ENCODE results near the gene GLIS1. TPM values are rescaled to one million over a fixed set of nuclear protein-coding genes. Genes with fewer than 3 reads are reported as not detected.

The GLIS1 gene
- total and polyA plus RNA-seq, 10 of the 15 experiments (the other 5 are each of a cell fraction or from before 2014, with no cell fraction given): not detected

DNA sequence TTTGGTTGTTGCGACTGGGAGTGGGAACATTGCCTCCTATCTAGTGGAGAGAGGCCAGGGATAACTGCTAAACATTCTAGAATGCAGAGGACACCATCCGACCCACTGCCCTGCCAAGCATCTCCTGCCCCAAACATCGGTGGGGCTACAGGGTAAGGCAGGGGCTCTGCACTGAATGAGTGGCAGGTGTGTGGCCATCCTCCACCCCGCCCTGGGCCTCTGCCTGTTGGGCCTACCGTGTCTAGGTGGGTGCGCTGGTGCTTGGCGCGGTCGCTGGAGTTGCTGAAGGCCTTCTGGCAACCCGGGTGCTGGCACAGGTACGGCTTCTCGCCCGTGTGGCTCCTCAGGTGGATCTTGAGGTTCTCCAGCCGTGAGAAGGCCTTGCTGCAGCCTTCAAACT lies 209.4 kb downstream of the GLIS1 start:
- Histone ChIP-seq H3K36me3 (ENCODE audit: control insufficient read depth in 2 of 2, insufficient read depth in 2 of 2, low read length in 1 of 2) (no peaks in the 10 kb centered on the region), H3K4me1 (ENCODE audit: control insufficient read depth, insufficient read depth, low read length) (no peaks in the 10 kb centered on the region), H3K4me3 (no peak overlapping the region), H3K79me2 (ENCODE audit: control insufficient read depth, insufficient read depth, low read length) (no peaks in the 10 kb centered on the region), H4K20me1 (ENCODE audit: control insufficient read depth, insufficient read depth) (no peaks in the 10 kb centered on the region), H3K4me2 (ENCODE audit: control insufficient read depth, insufficient read depth) (no peak overlapping the region), H3K27ac (ENCODE audit: control insufficient read depth, insufficient read depth) (no peak overlapping the region), H3K9me3 (replicated peaks; ENCODE audit: control insufficient read depth, insufficient read depth, low read length) (no peaks in the 10 kb centered on the region), H3K27me3 (replicated peaks in 1 of 2; ENCODE audit: control insufficient read depth in 2 of 2, insufficient read depth in 2 of 2, low read length in 1 of 2) (peaks cover 0 to 2% of the 10 kb centered on the region in 2 experiments; a peak in 3 of 4 replicates), H3K9ac (ENCODE audit: control insufficient read depth, insufficient read depth, low read length) (no peak overlapping the region), H2AFZ (ENCODE audit: control insufficient read depth, low read depth, low read length) (no peak overlapping the region)
- ChIA-PET POLR2A (no interaction called here), RAD21 (ENCODE audit: unreplicated experiment) (no interaction called here), SMC1A (ENCODE audit: uncharacterized antibody, unreplicated experiment) (no interaction called here), CTCF (no interaction called here)
- no TSS peak for BruUV-seq (replicated peaks)
- DNase-seq (ENCODE audit: low read depth, low spot score) (no peak), FAIRE-seq (no peak), ATAC-seq (no peak)
- in situ Hi-C loops (cut with MboI) (no loop called here), intact Hi-C loops (cut with micrococcal nuclease; ENCODE audit: unreplicated experiment) (no loop called here)
- WGBS (ENCODE audit: insufficient coverage, insufficient replicate concordance, low lambda C conversion rate, missing lambda C conversion rate): 34% methylated on average over 14 of the region's 14 CpGs
- no peak for TF ChIP-seq SREBF1 (IDR thresholded peaks at IDR 0.05; ENCODE audit: low read length)
- TF ChIP-seq IKZF2 (IDR thresholded peaks at IDR 0.05): no peak
- no peak for TF ChIP-seq BACH1 (IDR thresholded peaks at IDR 0.05; ENCODE audit: borderline replicate concordance)
- TF ChIP-seq, protein P1, sequence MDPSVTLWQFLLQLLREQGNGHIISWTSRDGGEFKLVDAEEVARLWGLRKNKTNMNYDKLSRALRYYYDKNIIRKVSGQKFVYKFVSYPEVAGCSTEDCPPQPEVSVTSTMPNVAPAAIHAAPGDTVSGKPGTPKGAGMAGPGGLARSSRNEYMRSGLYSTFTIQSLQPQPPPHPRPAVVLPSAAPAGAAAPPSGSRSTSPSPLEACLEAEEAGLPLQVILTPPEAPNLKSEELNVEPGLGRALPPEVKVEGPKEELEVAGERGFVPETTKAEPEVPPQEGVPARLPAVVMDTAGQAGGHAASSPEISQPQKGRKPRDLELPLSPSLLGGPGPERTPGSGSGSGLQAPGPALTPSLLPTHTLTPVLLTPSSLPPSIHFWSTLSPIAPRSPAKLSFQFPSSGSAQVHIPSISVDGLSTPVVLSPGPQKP (IDR thresholded peaks at IDR 0.05; ENCODE audit: low read depth, low read length): no peak
- TF ChIP-seq HCFC1 (IDR thresholded peaks at IDR 0.05; ENCODE audit: low read length): no peak
- no peak for TF ChIP-seq LARP7 (IDR thresholded peaks at IDR 0.05)
- TF ChIP-seq SMARCA5 (IDR thresholded peaks at IDR 0.05): no peak
- TF ChIP-seq EED (IDR thresholded peaks at IDR 0.05; ENCODE audit: low read depth): no peak
- TF ChIP-seq, protein P2, sequence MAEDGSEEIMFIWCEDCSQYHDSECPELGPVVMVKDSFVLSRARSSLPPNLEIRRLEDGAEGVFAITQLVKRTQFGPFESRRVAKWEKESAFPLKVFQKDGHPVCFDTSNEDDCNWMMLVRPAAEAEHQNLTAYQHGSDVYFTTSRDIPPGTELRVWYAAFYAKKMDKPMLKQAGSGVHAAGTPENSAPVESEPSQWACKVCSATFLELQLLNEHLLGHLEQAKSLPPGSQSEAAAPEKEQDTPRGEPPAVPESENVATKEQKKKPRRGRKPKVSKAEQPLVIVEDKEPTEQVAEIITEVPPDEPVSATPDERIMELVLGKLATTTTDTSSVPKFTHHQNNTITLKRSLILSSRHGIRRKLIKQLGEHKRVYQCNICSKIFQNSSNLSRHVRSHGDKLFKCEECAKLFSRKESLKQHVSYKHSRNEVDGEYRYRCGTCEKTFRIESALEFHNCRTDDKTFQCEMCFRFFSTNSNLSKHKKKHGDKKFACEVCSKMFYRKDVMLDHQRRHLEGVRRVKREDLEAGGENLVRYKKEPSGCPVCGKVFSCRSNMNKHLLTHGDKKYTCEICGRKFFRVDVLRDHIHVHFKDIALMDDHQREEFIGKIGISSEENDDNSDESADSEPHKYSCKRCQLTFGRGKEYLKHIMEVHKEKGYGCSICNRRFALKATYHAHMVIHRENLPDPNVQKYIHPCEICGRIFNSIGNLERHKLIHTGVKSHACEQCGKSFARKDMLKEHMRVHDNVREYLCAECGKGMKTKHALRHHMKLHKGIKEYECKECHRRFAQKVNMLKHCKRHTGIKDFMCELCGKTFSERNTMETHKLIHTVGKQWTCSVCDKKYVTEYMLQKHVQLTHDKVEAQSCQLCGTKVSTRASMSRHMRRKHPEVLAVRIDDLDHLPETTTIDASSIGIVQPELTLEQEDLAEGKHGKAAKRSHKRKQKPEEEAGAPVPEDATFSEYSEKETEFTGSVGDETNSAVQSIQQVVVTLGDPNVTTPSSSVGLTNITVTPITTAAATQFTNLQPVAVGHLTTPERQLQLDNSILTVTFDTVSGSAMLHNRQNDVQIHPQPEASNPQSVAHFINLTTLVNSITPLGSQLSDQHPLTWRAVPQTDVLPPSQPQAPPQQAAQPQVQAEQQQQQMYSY (CRISPR knock-in tag; IDR thresholded peaks at IDR 0.05): no peak
- no peak for TF ChIP-seq ESRRA (IDR thresholded peaks at IDR 0.05; ENCODE audit: low read length)
- TF ChIP-seq, protein P3, sequence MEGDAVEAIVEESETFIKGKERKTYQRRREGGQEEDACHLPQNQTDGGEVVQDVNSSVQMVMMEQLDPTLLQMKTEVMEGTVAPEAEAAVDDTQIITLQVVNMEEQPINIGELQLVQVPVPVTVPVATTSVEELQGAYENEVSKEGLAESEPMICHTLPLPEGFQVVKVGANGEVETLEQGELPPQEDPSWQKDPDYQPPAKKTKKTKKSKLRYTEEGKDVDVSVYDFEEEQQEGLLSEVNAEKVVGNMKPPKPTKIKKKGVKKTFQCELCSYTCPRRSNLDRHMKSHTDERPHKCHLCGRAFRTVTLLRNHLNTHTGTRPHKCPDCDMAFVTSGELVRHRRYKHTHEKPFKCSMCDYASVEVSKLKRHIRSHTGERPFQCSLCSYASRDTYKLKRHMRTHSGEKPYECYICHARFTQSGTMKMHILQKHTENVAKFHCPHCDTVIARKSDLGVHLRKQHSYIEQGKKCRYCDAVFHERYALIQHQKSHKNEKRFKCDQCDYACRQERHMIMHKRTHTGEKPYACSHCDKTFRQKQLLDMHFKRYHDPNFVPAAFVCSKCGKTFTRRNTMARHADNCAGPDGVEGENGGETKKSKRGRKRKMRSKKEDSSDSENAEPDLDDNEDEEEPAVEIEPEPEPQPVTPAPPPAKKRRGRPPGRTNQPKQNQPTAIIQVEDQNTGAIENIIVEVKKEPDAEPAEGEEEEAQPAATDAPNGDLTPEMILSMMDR (IDR thresholded peaks at IDR 0.05 in 2 of 3, conservative IDR thresholded peaks at IDR 0.05 in 1 of 3; ENCODE audit: control insufficient read depth in 2 of 3, extremely low read depth in 1 of 3, insufficient read depth in 1 of 3, low read depth in 3 of 3, low read length in 3 of 3): no peak
- TF ChIP-seq, protein P4, sequence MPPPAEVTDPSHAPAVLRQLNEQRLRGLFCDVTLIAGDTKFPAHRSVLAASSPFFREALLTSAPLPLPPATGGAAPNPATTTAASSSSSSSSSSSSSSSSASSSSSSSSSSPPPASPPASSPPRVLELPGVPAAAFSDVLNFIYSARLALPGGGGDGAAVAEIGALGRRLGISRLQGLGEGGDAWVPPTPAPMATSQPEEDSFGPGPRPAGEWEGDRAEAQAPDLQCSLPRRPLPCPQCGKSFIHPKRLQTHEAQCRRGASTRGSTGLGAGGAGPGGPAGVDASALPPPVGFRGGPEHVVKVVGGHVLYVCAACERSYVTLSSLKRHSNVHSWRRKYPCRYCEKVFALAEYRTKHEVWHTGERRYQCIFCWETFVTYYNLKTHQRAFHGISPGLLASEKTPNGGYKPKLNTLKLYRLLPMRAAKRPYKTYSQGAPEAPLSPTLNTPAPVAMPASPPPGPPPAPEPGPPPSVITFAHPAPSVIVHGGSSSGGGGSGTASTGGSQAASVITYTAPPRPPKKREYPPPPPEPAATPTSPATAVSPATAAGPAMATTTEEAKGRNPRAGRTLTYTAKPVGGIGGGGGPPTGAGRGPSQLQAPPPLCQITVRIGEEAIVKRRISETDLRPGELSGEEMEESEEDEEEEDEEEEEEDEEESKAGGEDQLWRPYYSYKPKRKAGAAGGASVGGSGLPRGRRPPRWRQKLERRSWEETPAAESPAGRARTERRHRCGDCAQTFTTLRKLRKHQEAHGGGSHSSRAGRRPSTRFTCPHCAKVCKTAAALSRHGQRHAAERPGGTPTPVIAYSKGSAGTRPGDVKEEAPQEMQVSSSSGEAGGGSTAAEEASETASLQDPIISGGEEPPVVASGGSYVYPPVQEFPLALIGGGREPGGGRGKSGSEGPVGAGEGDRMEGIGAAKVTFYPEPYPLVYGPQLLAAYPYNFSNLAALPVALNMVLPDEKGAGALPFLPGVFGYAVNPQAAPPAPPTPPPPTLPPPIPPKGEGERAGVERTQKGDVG (CRISPR knock-in tag; IDR thresholded peaks at IDR 0.05): no peak

Measured in GM12878 (cell line).